AG08396 (cell line): Measurements from ENCODE around the gene CRTC1.
"Not testable (repeated sequence)": the region's sequence is repeated elsewhere in the genome, so short reads cannot be mapped to it uniquely, and the experiment has no call there.

ENCODE experiments used
- DNase-seq: peaks from one replicate; pipeline ENCODE4 v3.0.0; 2012; ENCODE audit warnings: low spot score, mixed read lengths

The CRTC1 gene

GRCh38 chr19:18804139-18804601 is 120.7 kb downstream of the CRTC1 start:
- DNase-seq = no peak

GRCh38 chr19:18804643-18805042 is 121.2 kb downstream of the CRTC1 start:
- no peak for DNase-seq

- no peak for DNase-seq
Observed at GRCh38 chr19:18807861-18808331, 124.4 kb downstream of the CRTC1 start.

GRCh38 chr19:18809149-18809868 is 125.8 kb downstream of the CRTC1 start:
- no peak for DNase-seq

GRCh38 chr19:18811638-18812037 is 128.2 kb downstream of the CRTC1 start:
- DNase-seq = not testable (repeated sequence)

GRCh38 chr19:18814063-18814462 is 130.6 kb downstream of the CRTC1 start:
- DNase-seq = no peak

GRCh38 chr19:18815673-18816072 is 132.2 kb downstream of the CRTC1 start:
- no peak for DNase-seq

- not testable (repeated sequence) for DNase-seq
Observed at GRCh38 chr19:18816645-18817044, 133.2 kb downstream of the CRTC1 start.

GRCh38 chr19:18817574-18817973 is 134.1 kb downstream of the CRTC1 start:
- DNase-seq = no peak

GRCh38 chr19:18828786-18829185 is 145.3 kb downstream of the CRTC1 start:
- DNase-seq = no peak

GRCh38 chr19:18830488-18830887 is 147.0 kb downstream of the CRTC1 start:
- DNase-seq = no peak

GRCh38 chr19:18831524-18832305 is 148.2 kb downstream of the CRTC1 start, which contains the start of gene UPF1:
TSS of gene UPF1 (plus strand) at chr19:18831959. CDS start at chr19:18832210, 251 bp downstream.
- DNase-seq = peak; percentile 98
